RPMI8226 (cell line): ENCODE results near the gene PER2.
A peak's percentile ranks its signal among the peaks of the same experiment; 100 is the strongest.
"Not testable (repeated sequence)": the region's sequence is repeated elsewhere in the genome, so short reads cannot be mapped to it uniquely, and the experiment has no call there.

ENCODE experiments used
- DNase-seq: peaks from one replicate; pipeline ENCODE4 v3.0.0-alpha.2; 2015

Gene PER2

DNA sequence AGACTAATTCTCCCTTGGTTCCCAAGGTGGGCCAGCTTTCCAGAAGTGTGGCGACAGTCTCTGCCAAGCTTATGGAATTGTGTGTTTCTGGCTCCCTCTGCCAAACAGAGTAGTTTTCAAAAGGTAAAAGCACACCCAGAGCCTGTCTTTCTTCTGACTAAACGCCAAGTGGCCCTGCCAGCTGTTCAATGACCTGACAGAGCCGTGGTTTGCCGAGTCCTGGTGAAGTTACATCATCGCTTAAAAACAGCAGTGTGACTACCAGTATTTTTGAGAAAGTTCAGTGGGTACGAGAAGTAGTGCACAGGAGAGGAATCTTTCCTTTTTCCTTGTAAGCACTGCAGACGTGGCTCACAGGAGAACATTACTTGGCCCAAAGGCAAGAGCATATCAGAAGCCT lies 1.9 kb downstream of the PER2 start:
- no peak for DNase-seq

DNA sequence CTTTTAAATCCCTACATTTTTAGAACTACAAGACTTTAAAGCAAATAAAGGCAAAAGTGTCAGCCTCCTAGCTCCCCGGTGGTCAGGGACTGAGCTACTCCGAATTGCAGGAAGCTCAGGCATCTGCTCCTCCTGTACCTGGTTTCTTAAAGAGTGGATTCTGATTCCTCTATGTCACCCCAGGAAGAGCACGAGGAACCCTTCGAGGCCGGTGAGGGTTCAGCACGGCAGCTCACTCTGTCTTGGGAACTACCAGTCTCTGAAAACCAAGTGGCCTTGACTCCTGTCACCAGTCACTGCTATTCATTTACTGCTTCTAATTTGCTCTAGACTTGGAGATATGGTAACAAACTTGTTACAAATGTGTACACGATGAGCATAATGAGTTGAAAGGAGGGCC lies 2.3 kb downstream of the PER2 start:
- no peak for DNase-seq

DNA sequence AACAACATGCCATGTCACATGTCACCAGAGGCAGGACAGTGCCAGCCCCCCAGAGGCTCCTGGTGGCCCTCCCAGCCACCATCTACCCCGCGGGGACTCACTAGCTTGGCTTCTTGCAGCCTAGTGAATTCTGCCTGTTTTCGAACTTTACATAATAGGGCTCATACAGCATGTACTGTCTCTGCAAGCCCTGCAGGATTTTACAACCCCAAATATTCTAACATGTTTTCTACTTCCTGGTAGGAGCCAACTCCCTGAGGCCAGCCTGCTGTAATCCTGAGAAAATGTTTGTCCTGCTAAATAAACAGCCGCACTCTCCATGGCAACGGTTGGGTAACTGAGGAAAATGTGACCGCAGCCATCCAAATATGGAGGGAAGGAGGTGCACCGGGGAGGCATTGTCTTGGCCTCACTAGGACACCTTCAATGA lies 2.7 kb downstream of the PER2 start:
- no peak for DNase-seq

DNA sequence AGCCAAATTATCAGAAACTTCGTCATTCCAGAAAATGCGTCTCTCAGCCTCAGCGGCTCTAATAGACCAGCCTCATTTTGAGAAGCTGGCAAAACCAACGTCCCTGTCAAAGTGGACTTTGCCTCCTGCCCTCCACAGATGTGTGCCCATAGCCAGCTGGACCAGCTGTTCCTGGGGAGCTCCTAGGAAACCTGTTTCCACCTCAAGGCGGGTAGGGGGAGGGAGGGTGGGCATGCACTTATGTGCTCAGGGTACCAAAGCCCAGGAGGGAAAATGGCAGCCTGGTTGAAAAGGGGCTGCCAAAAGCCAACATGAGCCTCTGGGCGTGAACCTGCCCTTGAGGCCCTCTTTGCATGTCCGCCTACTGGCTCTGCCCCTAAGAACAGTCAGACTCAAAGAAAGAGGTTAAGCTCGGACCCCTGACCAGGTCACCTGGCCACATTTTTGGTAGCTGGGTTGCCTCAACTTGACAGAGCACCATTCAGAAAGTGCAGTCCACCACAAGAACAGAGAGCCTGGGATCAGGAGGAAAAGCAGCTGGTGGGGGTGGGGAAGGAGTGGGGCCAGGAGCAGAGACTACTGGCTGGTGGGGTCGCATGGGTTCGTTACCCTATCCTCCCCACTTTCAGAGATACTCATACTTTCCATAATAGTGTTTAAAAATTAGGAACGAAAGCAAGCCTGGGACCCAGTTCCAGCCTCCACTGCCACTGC lies 3.5 kb downstream of the PER2 start:
- DNase-seq, result no peak

DNA sequence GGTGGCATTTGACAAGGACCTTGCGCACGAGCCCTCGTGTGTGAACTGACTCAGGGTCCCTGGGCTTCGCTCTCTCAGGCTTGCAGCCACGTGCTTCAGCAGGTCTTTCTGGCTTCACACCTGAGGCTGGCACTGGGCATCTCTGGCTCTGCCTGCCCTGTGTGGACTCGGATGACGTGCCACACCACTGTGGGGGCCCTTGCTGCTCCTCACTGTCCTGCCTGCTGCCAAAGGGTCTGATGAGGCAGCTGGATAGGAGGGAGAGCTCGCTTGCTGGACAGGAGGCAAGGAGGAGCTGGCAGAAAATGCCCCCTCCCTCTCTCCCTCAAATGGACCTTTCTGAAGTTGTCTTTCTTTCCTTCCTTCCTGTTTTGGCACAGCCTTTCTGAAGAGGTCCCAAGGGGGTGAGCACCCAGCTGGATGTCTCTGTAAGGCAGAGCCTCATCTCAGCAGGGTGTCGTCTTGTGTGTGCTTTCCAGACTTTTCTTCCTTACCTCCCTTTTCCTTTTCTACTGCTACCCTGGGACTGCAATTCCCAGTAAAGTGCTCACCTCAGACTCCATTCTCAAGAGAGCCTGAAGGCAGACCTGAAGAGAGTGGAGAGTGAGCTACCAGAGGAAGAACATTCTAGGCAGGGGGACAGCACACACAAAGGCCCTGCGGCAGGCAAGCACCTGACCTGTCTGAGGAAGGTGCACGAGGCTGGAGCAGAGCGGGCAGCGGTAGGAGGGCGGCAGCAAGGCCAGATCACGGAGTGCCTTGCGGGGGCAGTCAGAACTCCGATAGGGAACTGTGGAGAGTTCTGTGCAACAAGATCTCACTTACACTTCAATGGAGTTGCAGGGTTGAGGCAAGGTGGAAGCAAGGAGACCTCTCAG lies 5.3 kb downstream of the PER2 start:
- no peak for DNase-seq

DNA sequence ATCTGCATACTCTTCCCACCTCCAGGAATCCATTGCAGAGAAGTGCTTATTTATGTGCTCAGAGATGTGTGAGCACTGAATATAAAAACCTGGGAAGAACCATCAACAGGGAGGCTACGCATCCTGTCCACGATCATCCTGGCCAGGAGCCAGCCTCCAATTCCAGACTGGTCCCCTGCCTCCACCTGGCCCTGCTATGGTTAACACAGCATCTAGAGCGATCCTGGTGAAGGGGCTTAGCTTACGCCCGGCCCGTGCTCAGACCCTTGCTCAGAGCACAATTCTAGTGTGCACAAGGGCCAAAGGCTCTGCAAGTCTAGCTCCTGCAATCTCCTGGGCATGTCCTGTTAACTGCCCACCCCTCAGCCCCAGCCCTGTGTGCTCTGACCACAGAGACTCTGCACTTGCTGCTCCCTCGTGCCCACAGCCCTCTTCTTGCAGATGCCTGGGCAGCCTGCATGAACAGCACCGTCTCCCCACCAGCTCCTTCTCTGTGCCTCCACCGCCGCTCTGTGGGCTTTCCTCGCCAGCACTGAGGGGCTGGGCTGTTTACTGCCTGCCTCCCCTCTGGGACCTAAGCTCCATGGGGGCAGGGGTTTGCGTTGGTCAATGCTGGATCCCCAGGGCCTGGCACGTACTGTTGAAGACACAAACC lies 6.5 kb downstream of the PER2 start:
- DNase-seq, result no peak

DNA sequence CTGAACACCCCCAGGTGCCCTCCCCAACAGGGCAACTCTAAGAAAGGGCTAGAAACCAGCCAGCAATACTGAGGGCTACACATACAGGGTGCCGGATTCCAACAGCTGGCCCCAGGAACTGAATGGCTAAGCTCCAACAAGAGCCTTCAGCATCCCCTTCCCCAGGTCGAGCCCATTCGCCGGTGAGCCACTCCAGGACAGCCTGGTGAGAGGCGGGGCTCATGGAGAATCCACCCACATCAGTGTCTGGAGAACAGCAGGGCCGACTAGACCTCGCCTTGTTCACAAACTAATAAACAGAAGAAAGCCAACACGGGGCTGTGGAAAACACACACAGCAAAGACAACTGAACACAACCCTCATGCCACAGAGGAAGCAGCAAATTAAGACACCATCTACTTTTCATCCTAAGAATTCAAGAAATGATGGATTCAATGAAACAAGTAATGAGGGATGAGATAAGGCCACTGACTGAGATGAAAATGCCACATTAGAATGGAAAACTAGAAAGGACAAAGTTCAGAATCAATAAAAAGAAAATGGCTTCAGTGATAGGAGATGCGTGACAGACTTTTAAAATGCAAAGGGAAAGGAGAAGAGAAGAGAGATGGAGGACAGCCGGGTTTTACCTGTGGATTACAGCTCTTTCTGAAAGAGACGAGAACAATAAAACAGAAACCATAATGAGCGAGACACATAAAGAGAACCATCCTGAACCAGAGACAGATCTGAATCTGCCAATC lies 8.2 kb downstream of the PER2 start:
- DNase-seq, result no peak

DNA sequence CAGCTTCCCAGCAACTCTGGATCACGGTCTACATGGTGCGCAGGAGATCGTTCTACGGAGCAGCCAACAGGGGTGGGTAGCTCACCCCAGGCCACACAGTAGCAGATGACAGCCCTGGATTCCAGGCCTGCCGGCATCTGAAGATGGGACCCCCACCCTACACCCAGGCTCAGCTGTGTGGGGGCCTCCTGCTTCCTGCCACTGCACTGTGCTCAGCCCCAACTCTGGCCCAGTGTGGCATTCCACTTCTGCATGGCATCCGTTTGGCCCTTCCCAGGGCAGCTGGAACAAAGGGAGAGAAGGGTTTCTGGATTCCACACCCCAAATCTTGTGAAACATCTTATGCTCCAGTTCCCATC lies 9.1 kb downstream of the PER2 start:
- DNase-seq, result no peak

DNA sequence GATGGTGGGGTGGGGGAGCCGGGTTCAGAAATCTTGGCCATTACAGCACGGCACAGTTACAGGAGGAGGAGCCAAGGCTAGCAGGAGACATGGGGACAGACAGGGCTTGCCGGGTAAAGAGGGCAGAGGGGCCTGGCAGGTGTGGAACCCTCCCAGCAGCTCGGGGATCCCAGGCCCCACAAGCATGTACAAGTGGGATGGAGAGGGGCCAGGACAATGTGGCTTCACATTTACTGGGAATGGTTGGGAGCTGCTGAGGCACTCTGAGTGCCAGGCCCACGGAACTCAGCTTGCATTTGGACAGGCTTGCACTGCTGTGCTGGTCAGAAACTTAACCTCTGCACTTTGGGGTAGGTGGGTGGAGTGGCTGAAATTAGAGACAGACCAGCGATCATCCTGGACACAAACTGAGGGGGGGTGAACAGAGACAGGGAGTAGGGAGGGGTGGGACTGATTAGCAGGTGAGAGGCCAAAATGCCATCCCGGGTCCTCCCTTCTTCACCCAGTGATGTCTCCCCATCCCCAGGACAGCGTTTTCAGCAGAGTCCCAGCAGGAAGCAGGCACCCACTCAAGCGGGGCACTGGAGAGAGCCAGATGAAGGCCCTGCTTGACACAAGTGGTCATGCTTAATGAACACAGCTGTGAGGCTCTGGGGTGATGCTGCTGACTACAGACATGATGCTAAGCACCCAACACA lies 9.6 kb downstream of the PER2 start:
- DNase-seq, result no peak

DNA sequence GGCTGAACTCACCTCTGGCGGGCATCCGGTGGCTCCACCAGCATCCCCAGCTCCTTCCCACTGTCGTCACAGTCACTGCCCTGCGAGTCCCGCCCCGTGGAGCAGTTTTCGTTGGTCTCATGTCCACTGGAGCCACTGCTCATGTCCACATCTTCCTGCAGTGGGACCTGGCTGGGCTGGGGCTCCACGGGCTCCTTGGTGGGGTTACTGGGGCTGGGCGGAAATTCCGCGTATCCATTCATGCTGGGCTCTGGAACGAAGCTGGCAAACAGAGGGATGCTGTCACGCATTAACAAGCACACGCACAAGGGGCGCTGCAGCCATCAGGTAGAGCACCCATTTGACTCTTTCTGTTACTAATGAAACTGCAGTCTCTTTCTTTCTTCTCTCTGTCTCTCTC lies 10.7 kb downstream of the PER2 start:
- no peak for DNase-seq

DNA sequence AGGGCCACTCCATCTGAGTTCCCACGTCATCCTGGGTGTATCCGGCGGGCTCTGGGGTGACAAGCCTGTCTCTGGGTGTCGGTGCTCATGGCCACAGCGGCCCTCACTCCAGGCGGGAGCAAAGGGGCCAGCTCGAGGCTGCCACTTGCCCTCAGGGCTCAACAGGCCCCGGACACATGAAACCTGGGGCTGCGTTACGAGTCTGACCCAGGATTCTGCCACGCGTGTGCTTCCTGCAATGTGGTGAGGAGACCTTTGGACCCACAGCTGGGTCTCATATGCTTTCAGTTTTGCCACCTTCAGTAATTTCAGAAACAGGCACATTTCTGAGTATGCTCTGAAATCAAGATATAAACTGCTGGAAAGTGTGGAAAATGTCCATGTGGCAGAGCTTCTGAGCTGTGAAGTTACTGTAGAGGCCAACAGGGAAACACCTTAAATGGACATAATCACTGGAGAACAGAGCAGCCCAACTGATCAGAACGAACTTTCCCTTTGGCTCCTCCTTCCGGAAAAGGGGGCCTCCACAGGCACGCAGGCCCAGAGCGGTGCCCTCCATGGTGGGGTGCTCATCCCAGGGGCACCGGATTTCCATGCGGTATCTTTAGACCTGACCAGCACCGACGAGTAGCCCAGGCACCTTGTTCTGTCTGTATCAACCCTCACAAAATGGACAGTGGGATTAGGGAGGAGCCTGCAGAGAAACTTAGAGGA lies 14.1 kb downstream of the PER2 start:
- DNase-seq, result no peak

DNA sequence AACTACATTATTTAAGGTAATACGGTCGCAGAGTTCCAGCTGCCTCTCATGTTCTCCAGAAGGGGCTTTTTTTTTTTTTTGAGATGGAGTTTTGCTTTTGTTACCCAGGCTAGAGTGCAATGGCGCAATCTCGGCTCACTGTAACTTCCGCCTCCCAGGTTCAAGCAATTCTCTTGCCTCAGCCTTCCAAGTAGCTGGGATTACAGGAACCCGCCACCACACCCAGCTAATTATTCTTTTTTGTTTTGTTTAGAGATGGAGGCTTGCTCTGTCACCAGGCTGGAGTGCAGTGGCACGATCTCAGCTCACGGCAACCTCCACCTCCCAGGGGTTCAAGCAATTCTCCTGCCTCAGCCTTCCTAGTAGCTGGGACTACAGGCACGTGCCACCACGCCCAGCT lies 15.0 kb downstream of the PER2 start:
- DNase-seq, result not testable (repeated sequence)

DNA sequence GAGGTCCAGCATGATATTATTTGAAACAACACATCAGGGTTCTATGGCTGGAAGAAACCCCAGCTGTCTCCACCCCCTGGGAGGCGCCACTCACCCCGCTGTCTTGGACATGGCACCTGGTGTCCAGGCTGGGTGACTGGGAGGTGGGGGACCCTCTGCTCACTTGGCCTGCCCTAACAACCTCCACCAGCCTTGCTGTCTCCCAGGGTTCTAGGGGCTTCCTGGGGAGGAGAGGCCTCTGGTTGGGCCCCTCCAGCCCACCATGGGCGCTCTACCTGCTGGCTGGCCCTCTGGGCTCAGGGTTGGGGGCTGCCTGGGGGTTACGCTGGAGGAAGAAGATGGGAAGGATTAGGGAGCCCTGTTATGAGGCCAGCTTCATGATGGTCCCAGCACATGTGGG lies 16.3 kb downstream of the PER2 start:
- DNase-seq, result no peak

DNA sequence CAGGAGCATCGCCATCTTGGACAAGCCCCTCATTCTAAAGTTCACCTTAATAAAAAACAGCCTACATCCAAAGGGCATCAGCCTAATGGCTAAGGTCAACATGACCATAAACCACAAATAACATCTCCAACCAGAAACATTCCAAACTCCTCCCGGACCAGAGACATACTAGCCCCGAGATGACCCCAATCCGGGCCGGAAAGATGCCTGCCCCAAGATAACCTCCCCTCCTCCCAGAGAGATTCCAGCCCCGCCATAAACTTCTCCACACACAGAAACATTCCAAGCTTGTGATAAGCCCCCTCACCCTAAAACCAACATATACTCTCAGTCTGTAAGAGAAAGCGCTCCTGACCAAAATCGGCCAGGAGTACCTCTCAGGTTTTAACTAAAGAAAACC lies 16.7 kb downstream of the PER2 start:
- DNase-seq, result not testable (repeated sequence)

DNA sequence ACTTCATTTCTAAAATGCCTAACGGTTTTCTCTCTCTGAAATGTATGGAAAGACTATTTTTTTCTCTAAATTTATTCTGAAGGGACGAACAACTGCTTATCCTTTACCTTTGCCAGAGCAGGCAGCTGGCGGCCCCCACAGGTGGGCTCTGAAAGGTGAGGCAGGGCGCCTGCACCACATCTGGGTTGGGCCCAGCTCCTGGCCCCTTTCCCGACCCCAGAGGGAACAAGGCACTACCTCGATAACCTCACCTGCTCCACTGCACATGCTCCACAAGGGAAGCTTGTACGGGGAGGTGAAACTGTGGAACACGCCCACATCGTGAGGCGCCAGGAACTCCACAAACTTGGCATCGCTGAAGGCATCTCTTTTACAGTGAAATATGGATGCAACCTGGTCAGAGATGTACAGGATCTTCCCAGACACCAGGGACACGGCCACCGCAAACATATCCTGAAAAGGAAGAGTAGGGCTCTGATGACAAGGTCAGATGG lies 17.3 kb downstream of the PER2 start:
- no peak for DNase-seq

DNA sequence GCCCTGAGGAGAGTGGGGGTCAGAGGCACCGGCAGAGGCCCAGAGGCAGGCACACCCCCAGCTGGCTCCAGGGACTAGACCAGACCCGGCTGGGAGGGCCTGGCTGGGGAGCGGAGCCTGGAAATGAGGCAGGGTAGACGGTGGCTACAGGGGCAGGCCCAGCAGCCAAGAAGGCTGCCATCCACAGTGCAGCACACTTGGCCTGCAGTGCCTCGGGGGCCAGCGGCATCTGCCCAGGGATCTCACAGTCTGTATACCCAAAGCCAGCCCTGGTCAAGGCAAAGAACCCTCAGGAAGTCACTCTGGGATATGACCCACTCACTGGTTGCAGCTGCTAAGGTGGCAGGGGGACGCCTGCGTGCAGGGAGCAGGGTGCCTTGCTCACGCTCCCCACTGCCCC lies 17.8 kb downstream of the PER2 start:
- DNase-seq, result no peak

DNA sequence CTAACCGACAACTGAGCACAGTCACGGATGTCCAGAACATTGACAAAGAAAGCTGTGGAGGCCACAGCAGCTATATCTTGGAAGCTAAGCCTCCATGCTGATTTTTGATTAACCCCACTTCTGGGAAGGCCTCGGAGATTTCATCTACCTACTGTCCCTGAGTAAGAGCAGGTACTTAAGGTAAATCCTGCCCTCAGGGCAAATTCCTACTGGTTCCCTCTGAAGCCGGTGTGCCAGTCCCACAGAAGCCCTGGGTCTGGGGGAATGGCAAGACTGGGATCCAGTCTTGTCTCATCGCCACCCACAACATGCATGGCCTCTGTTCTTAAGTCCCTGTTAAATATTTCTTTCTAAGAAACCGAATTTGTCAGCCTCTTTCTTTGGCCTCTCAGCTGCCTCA lies 18.7 kb downstream of the PER2 start:
- DNase-seq, result no peak

DNA sequence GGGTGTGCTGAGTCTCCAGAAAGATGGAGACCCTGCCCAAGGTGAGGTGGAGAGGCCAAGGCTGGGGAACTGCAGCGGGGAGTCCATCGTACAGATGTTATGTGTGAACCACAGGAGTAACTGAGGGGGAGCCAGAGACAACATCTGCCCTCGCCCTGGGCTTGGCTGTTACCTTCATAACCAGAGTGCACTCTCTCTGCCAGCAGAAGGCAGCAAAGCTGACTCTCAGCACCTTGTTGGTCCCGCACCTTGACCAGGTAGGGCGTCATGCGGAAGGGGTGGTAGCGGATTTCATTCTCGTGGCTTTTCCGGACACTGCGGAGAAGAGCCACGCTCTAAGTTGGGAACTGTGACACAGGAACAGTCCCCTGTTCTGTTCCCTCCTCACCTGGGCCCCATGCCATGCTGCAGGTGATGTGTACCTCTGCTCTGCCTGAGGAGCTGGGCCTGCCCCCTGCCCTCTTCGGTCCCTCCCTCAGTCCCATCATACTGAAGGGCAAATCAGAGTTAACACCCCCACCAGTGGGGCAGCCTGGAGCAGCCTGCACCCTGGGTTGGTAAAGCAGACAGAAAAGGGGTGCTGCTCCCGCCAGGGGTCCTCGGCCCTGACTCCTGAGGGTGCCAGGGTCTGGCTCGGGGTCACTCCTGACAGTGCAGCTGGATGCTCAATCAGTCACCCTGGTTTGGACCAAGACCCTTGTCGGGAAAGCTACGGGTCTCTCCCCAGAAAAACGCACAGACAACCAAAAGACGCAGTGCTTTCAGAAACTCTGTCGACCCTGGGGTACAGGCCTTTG lies 20.3 kb downstream of the PER2 start:
- DNase-seq, result no peak

DNA sequence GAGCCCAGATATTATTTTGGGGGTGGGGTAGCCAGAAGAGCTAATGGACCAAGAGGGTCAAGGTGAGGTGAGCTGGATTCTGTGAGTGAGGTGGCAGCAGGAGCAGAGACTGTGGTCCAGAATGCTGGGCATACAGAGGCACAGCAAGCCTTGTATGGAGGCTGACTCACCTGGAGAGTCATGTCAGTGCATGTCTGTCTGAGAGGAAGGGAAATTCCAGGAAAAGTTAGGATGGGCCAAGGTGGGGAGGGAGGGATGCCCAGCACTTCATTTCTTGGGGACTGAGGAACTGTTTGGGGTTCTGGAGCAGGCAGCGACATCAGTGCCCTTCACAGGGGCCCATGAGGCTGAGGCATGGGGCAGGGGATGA lies 21.1 kb downstream of the PER2 start:
- no peak for DNase-seq

DNA sequence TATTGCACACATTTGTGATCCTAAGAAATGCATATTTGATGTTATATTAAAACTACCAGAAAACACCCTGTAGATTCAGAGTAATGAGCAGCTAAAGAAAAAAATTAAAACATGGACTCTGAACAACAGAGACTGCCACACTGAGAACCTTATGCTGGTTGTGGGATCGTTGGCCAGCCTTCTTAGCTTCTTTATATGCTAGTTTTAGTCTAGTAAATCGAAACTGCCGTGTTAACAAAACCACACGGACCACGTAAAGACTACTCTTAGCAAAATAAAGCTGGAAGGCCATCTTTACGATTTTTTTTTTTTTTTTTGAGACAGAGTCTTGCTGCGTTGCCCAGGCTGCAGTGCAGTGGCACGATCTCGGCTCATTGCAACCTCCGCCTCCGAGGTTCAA lies 22.8 kb downstream of the PER2 start:
- DNase-seq, result peak; percentile 22

DNA sequence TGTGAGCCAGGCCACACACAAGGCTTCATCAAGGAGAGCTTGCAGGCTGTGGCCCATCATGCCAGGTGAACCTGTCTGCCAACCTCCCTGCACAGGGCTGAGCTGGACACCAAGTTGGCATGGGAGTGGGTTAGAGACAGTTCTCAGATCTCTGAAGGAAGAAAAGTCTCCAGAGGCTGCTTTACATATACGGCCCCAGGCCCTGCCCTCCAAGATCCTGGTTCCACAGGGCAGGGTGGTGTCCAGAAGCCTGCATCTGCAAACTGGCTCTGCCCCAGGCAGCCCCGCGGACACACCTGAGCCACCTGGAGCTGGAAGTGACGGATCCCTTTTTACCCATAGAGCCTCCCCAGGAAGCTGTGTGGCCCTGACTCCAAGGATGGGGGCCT lies 24.3 kb downstream of the PER2 start:
- no peak for DNase-seq
